MM.1S (cell line): ENCODE data around the gene HERPUD2.
"Not testable (repeated sequence)": the region's sequence is repeated elsewhere in the genome, so short reads cannot be mapped to it uniquely, and the experiment has no call there.

Experiments
- DNase-seq: peaks from one replicate; pipeline ENCODE4 v3.0.0-alpha.2; 2015
- H2AFZ ChIP-seq: fragments of 300-600 bp; sonication (generic); 2 replicates; pipeline ENCODE4 v1.6.0; 2016; ENCODE audit warnings: antibody characterized with exemption, low read length
- H3F3A ChIP-seq: fragments of 300-600 bp; sonication (generic); 2 replicates; pipeline ENCODE4 v1.6.1; 2016; ENCODE audit warnings: mild to moderate bottlenecking, antibody characterized with exemption, low read length, moderate library complexity, mixed read lengths; ENCODE audit not compliant: insufficient read depth
- H3K27ac ChIP-seq: fragments of 300-600 bp; sonication (generic); 2 replicates; pipeline ENCODE4 v1.5.1; 2016; ENCODE audit warnings: mild to moderate bottlenecking, low read length
- H3K27me3 ChIP-seq: fragments of 300-600 bp; sonication (generic); replicated peaks from 2 replicates; pipeline ENCODE4 v1.6.0; 2016; ENCODE audit warnings: low read length; ENCODE audit not compliant: insufficient read depth
- H3K36me3 ChIP-seq: fragments of 300-600 bp; sonication (generic); replicated peaks from 2 replicates; pipeline ENCODE4 v1.6.1; 2016; ENCODE audit warnings: mild to moderate bottlenecking, low read length, mixed read lengths; ENCODE audit not compliant: insufficient read depth
- H3K4me1 ChIP-seq: fragments of 300-600 bp; sonication (generic); 2 replicates; pipeline ENCODE4 v1.6.1; 2016; ENCODE audit warnings: low read length, mixed read lengths
- H3K4me2 ChIP-seq: fragments of 300-600 bp; sonication (generic); 2 replicates; pipeline ENCODE4 v1.6.0; 2016; ENCODE audit warnings: low read depth, low read length
- H3K4me3 ChIP-seq: fragments of 300-600 bp; sonication (generic); 2 replicates; pipeline ENCODE4 v1.5.1; 2016; ENCODE audit warnings: low read length, mixed read lengths
- H3K79me2 ChIP-seq: fragments of 300-600 bp; sonication (generic); 2 replicates; pipeline ENCODE4 v1.6.1; 2016; ENCODE audit warnings: mixed run types, low read length, mixed read lengths
- H3K9ac ChIP-seq: fragments of 300-600 bp; sonication (generic); 2 replicates; pipeline ENCODE4 v1.6.1; 2016; ENCODE audit warnings: low read length, mixed read lengths
- H3K9me2 ChIP-seq: fragments of 300-600 bp; sonication (generic); replicated peaks from 2 replicates; pipeline ENCODE4 v1.6.1; 2016; ENCODE audit warnings: mild to moderate bottlenecking, low read length, mixed read lengths; ENCODE audit not compliant: insufficient read depth
- H3K9me3 ChIP-seq: fragments of 300-600 bp; sonication (generic); replicated peaks from 2 replicates; pipeline ENCODE4 v1.6.1; 2016; ENCODE audit warnings: mild to moderate bottlenecking, low read length, mixed read lengths; ENCODE audit not compliant: insufficient read depth
- H4K20me1 ChIP-seq: fragments of 300-600 bp; sonication (generic); 2 replicates; pipeline ENCODE4 v1.6.1; 2016; ENCODE audit warnings: mild to moderate bottlenecking, low read length, moderate library complexity, mixed read lengths; ENCODE audit not compliant: insufficient read depth
- EZH2 ChIP-seq: fragments of 300-600 bp; sonication (generic); optimal IDR thresholded peaks from 2 replicates; pipeline ENCODE3; 2017; ENCODE audit warnings: low read depth, mild to moderate bottlenecking, antibody characterized with exemption, low read length, mixed read lengths
- EZH2phosphoT487 ChIP-seq: fragments of 300-600 bp; sonication (generic); IDR thresholded peaks from 2 replicates; pipeline ENCODE4 v1.6.1; 2018; ENCODE audit warnings: antibody characterized with exemption, low read length
- TF ChIP-seq, protein P1 (sequence below): fragments of 300-600 bp; sonication (generic); IDR thresholded peaks from 2 replicates; pipeline ENCODE4 v1.5.1; 2016; ENCODE audit warnings: antibody characterized with exemption, low read length, mixed read lengths

Gene HERPUD2

DNA sequence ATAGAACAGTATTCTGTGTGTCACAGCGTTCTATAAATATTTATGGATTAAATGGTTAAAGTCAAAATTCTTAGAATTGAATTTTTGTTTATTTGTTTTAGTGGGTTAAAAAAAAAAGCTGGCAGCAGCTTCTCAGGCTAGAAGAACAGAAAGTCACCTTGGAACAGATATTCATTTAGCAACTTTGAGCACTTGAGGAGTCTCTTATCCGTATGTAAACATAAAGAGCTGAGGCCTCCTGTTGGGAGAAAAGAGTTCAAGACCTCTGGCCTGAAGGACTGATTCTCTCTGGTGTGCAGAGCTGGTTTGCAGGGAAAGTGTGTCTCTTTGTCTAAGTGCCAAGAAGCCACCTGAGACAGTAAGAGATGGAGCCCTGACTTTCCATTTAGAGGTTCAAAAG is 109.9 kb downstream of the HERPUD2 start:
- Histone ChIP-seq H4K20me1 (no peaks in the 10 kb centered on the region), H3K4me2 (no peak overlapping the region), H3K9ac (no peak overlapping the region), H3K36me3 (no peaks in the 10 kb centered on the region), H2AFZ (no peak overlapping the region), H3K27ac (no peak overlapping the region), H3K4me3 (no peak overlapping the region), H3K79me2 (no peaks in the 10 kb centered on the region), H3K27me3 (no peaks in the 10 kb centered on the region), H3F3A (no peaks in the 10 kb centered on the region), H3K4me1 (no peaks in the 10 kb centered on the region), H3K9me2 (no peaks in the 10 kb centered on the region), H3K9me3 (no peaks in the 10 kb centered on the region)
- no peak for DNase-seq
- TF ChIP-seq EZH2 (no peak), EZH2phosphoT487 (no peak)
- TF ChIP-seq, protein P1, sequence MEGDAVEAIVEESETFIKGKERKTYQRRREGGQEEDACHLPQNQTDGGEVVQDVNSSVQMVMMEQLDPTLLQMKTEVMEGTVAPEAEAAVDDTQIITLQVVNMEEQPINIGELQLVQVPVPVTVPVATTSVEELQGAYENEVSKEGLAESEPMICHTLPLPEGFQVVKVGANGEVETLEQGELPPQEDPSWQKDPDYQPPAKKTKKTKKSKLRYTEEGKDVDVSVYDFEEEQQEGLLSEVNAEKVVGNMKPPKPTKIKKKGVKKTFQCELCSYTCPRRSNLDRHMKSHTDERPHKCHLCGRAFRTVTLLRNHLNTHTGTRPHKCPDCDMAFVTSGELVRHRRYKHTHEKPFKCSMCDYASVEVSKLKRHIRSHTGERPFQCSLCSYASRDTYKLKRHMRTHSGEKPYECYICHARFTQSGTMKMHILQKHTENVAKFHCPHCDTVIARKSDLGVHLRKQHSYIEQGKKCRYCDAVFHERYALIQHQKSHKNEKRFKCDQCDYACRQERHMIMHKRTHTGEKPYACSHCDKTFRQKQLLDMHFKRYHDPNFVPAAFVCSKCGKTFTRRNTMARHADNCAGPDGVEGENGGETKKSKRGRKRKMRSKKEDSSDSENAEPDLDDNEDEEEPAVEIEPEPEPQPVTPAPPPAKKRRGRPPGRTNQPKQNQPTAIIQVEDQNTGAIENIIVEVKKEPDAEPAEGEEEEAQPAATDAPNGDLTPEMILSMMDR: no peak

DNA sequence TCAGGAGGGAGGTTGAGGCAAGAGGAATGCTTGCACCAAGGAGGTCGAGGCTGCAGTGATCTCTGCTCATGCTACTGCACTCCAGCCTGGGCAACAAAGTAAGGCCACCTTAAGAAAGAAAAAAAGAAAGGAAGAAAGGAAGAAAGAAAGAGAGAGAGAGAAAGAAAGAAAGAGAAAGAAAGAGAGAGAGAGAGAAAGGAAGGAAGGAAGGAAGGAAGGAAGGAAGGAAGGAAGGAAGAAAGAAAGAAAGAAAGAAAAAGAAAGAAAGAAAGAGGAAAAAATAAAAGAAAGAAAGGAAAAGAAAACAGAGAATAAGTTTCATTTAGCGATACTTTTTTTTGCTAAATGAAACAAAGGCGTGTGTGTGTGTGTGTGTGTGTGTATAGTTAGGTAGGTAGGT is 110.4 kb downstream of the HERPUD2 start:
- not testable (repeated sequence) for H3K4me3 ChIP-seq, H3F3A ChIP-seq, H3K36me3 ChIP-seq, H3K4me2 ChIP-seq, H3K4me1 ChIP-seq, H3K79me2 ChIP-seq, H3K9me3 ChIP-seq, H3K9ac ChIP-seq, H4K20me1 ChIP-seq, H3K27me3 ChIP-seq, H2AFZ ChIP-seq, H3K27ac ChIP-seq, DNase-seq, H3K9me2 ChIP-seq
